GM12874 (cell line): ENCODE measurements around the gene TEX14.

ENCODE experiments used
- TF ChIP-seq, protein P1 (sequence below): IDR thresholded peaks from 2 replicates; pipeline ENCODE4 v1.5.1; 2011; ENCODE audit warnings: low read depth, mild to moderate bottlenecking, control low read depth, low read length, moderate library complexity; ENCODE audit not compliant: insufficient read depth

The TEX14 gene

GRCh38 chr17:58531122-58531521, 160.7 kb downstream of the TEX14 start:
- TF ChIP-seq, protein P1, sequence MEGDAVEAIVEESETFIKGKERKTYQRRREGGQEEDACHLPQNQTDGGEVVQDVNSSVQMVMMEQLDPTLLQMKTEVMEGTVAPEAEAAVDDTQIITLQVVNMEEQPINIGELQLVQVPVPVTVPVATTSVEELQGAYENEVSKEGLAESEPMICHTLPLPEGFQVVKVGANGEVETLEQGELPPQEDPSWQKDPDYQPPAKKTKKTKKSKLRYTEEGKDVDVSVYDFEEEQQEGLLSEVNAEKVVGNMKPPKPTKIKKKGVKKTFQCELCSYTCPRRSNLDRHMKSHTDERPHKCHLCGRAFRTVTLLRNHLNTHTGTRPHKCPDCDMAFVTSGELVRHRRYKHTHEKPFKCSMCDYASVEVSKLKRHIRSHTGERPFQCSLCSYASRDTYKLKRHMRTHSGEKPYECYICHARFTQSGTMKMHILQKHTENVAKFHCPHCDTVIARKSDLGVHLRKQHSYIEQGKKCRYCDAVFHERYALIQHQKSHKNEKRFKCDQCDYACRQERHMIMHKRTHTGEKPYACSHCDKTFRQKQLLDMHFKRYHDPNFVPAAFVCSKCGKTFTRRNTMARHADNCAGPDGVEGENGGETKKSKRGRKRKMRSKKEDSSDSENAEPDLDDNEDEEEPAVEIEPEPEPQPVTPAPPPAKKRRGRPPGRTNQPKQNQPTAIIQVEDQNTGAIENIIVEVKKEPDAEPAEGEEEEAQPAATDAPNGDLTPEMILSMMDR = no peak

- TF ChIP-seq, protein P1 = no peak
Observed at GRCh38 chr17:58530655-58531054, 161.2 kb downstream of the TEX14 start.

GRCh38 chr17:58529275-58529674, 162.6 kb downstream of the TEX14 start:
- TF ChIP-seq, protein P1 = no peak

- TF ChIP-seq, protein P1 = no peak
Observed at GRCh38 chr17:58528443-58528842, 163.4 kb downstream of the TEX14 start.

- TF ChIP-seq, protein P1 = no peak
Observed at GRCh38 chr17:58527949-58528348, 163.9 kb downstream of the TEX14 start.

GRCh38 chr17:58527306-58527705, 164.5 kb downstream of the TEX14 start:
- TF ChIP-seq, protein P1 = peak; percentile 46

DNA sequence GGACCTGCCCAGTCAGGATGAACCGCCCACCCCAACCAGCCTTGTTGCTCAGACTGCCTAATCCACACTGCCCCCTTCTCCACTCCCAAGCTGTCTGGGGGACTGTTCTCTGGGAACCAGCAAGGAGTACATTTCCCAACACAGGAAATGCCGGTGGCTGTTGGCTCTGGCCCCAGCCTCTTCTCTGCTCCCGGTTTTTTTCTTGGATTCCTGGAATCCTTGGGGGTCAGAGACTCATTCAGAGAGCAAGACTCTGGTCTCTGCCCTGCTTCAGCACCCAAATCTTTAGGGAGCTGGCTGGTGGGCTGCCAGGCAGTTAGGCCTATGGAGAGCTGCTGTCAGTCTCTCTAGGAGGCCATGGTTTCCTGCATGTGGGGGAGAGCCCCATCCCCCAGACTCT, 166.6 kb downstream of the TEX14 start:
- TF ChIP-seq, protein P1 = no peak

DNA sequence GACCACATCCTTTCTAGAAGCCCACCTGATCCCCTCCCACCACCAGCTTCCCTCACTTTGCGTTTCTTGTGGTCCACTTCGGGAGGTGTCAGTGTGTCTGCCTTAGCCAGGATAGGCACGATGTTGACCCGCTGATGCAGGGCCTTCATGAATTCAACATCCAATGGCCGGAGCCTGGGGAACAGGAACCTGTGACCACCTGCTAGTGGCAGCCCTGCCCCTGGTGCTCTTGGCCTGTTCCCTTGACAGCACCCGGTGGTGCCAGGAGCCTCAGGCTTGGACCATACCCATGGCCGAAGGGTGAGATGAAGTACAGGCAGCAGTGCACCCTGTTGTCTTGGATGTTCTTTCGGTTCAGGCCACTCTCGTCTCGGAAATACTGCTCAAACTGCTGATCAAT, 170.2 kb downstream of the TEX14 start:
- TF ChIP-seq, protein P1 = no peak
